Spleen (tissue), 11 donors: Measurements from ENCODE around the gene ASAP2. TPM values are rescaled to one million over a fixed set of nuclear protein-coding genes. Genes with fewer than 3 reads are reported as not detected.

ENCODE experiments used
- DNase-seq: peaks from one replicate; pipeline ENCODE4 v3.0.0-alpha.2; 2020
- H3K27ac ChIP-seq, 8 donors: fragments of 200-600 bp; sonication (generic) in 7 of 8; 1 replicate in 4 of 8; 2 replicates in 4 of 8; pipeline versions ENCODE4 v1.5.0 to v1.8.0; 2016 to 2021; ENCODE audit warnings: inconsistent platforms in 4 of 8, mild to moderate bottlenecking in 4 of 8, moderate library complexity in 1 of 8
- H3K27me3 ChIP-seq, 7 donors: fragments of 200-600 bp; sonication (generic) in 6 of 7; replicated peaks in 1 of 7; 1 replicate in 4 of 7; 2 replicates in 3 of 7; pipeline versions ENCODE4 v1.5.0 to v1.8.0; 2016 to 2021; ENCODE audit warnings: inconsistent platforms in 3 of 7, mild to moderate bottlenecking in 1 of 7
- H3K36me3 ChIP-seq, 6 donors: fragments of 200-600 bp; sonication (generic) in 5 of 6; 1 replicate in 4 of 6; 2 replicates in 2 of 6; pipeline versions ENCODE4 v1.5.0 to v1.8.0; 2016 to 2021; ENCODE audit warnings: inconsistent platforms in 2 of 6
- H3K4me1 ChIP-seq, 6 donors: fragments of 200-600 bp; sonication (generic) in 5 of 6; 1 replicate in 3 of 6; 2 replicates in 3 of 6; pipeline versions ENCODE4 v1.5.0 to v1.8.0; 2016 to 2021; ENCODE audit warnings: inconsistent platforms in 3 of 6
- H3K4me3 ChIP-seq, 8 donors: fragments of 200-600 bp; sonication (generic) in 7 of 8; 1 replicate in 4 of 8; 2 replicates in 4 of 8; pipeline versions ENCODE4 v1.5.0 to v1.8.0; 2016 to 2021; ENCODE audit warnings: inconsistent platforms in 4 of 8, mild to moderate bottlenecking in 4 of 8, moderate library complexity in 2 of 8
- H3K9me3 ChIP-seq, 8 donors: fragments of 200-600 bp; sonication (generic) in 7 of 8; 1 replicate in 4 of 8; 2 replicates in 4 of 8; pipeline versions ENCODE4 v1.5.0 to v1.8.0; 2016 to 2021; ENCODE audit warnings: inconsistent platforms in 4 of 8
- CTCF ChIP-seq, 11 experiments: fragments of 200-600 bp in 7 of 11; fragments of 450-650 bp in 4 of 11; sonication (generic) in 4 of 11; IDR thresholded peaks in 8 of 11; conservative IDR thresholded peaks in 3 of 11; 1 replicate in 7 of 11; 2 replicates in 4 of 11; pipeline versions ENCODE4 v1.4.0 to v1.8.0; 2016 to 2021; ENCODE audit warnings: antibody characterized with exemption in 11 of 11, inconsistent platforms in 4 of 11, mild to moderate bottlenecking in 1 of 11
- POLR2A ChIP-seq, 3 donors: fragments of 450-650 bp; IDR thresholded peaks; one replicate each; pipeline ENCODE4 v1.5.1; 2017; ENCODE audit warnings: antibody characterized with exemption in 3 of 3, mild to moderate bottlenecking in 1 of 3
- POLR2AphosphoS5 ChIP-seq, 3 donors: sonication (generic); formaldehyde crosslinking; IDR thresholded peaks; one replicate each; pipeline ENCODE4 v1.5.1; 2017; ENCODE audit warnings: antibody characterized with exemption in 3 of 3
- WGBS, 5 donors: extraction: QIAGEN DNeasy Blood & Tissue Kit in 3 of 5; methylation state at CpG; one replicate each; pipeline versions ENCODE4 v1.1.5 to v1.1.7; 2013 to 2018; 5-methylcytosine and 5-hydroxymethylcytosine counted together
- intact Hi-C: fragments of 100-400 bp; cut with DNase I; formaldehyde crosslinking; loops from one replicate; pipeline ENCODE4 v1.15.0; 2023; ENCODE audit warnings: low total_unique reads
- polyA plus RNA-seq, 3 donors: library from polyadenylated mRNA; stranded (reverse); fragments of 200-250 nt; gene quantifications; one replicate each; pipeline ENCODE4 v1.2.1, GENCODE V29; 2013
- total RNA-seq, 7 donors: library from RNA; depleted of rRNA in 3 of 7; stranded (reverse); fragments of >200 nt in 3 of 7; fragmentation: NEBNext Ultra II Directional in 4 of 7; extraction: Animal tissue kit (Norgen Biotek cat#: 25700) in 4 of 7; gene quantifications; one replicate each; pipeline versions ENCODE4 v1.1.0 to v1.2.1, GENCODE V29; 2016 to 2021
- donor health status: healthy with polysubstance abuse.
- donor health status: DM: no; HTN: no; CAD: no; lungs with moderate emphysema.
- donor health status: DM: no; HTN: no; CAD: no.
- donor health status: Bipolar disorder and iron deficiency.
- donor health status: healthy.
- donor health status: DM: no; HTN: no; CAD: no.
- donor health status: DM: yes; HTN: yes; CAD: no.

Gene ASAP2
- total and polyA plus RNA-seq, 10 donors: 0.93 to 3.0 (median 2.2) TPM

GRCh38 chr2:9219027-9219445 is 12.4 kb downstream of the ASAP2 start:
- no peak for DNase-seq
- Histone ChIP-seq H3K27ac (no peak overlapping the region), H3K36me3 (no peaks in the 10 kb centered on the region), H3K4me3 (no peak overlapping the region), H3K9me3 (peaks cover 0 to 2% (median 0%) of the 10 kb centered on the region in 8 donors), H3K4me1 (no peaks in the 10 kb centered on the region), H3K27me3 (peaks cover 0 to 58% (median 2%) of the 10 kb centered on the region in 7 donors)
- WGBS, 5 donors: 70 to 89% (median 74%) methylated on average over 4 of the region's 4 CpGs
- TF ChIP-seq POLR2A (IDR thresholded peaks at IDR 0.05): no peak
- TF ChIP-seq CTCF (IDR thresholded peaks at IDR 0.05 in 8 of 11, conservative IDR thresholded peaks at IDR 0.05 in 3 of 11): no peak
- no peak for TF ChIP-seq POLR2AphosphoS5 (IDR thresholded peaks at IDR 0.05)
- intact Hi-C loops: no loop called here

- peaks cover 0 to 66% (median 11%) of the 10 kb centered on the region in 7 donors for H3K27me3 ChIP-seq
- TF ChIP-seq CTCF (IDR thresholded peaks at IDR 0.05 in 8 of 11, conservative IDR thresholded peaks at IDR 0.05 in 3 of 11): no peak
- TF ChIP-seq POLR2AphosphoS5 (IDR thresholded peaks at IDR 0.05): no peak
- no peak for TF ChIP-seq POLR2A (IDR thresholded peaks at IDR 0.05)
- H3K36me3 ChIP-seq: no peaks in the 10 kb centered on the region
- no peaks in the 10 kb centered on the region for H3K4me1 ChIP-seq
- H3K27ac ChIP-seq: no peak overlapping the region
- intact Hi-C loops: no loop called here
- no peak overlapping the region for H3K4me3 ChIP-seq
- peaks cover 0 to 2% (median 0%) of the 10 kb centered on the region in 8 donors for H3K9me3 ChIP-seq
- DNase-seq: no peak
Observed at GRCh38 chr2:9220201-9220600, 13.6 kb downstream of the ASAP2 start.

- no peak overlapping the region for H3K27ac ChIP-seq
- no peak for DNase-seq
- H3K4me3 ChIP-seq: no peak overlapping the region
- H3K27me3 ChIP-seq: peaks cover 0 to 68% (median 18%) of the 10 kb centered on the region in 7 donors
- TF ChIP-seq POLR2AphosphoS5 (IDR thresholded peaks at IDR 0.05) (no peak), POLR2A (IDR thresholded peaks at IDR 0.05) (no peak), CTCF (IDR thresholded peaks at IDR 0.05 in 8 of 11, conservative IDR thresholded peaks at IDR 0.05 in 3 of 11) (no peak)
- 90 to 100% (median 92%) methylated on average over 1 of the region's 1 CpG for WGBS, 5 donors
- intact Hi-C loops: no loop called here
- peaks cover 0 to 2% (median 0%) of the 10 kb centered on the region in 8 donors for H3K9me3 ChIP-seq
- no peaks in the 10 kb centered on the region for H3K36me3 ChIP-seq
- no peaks in the 10 kb centered on the region for H3K4me1 ChIP-seq
Observed at GRCh38 chr2:9221223-9221622, 14.6 kb downstream of the ASAP2 start.

GRCh38 chr2:9222239-9222892 is 15.8 kb downstream of the ASAP2 start:
- H3K4me3 ChIP-seq: no peak overlapping the region
- H3K36me3 ChIP-seq: no peaks in the 10 kb centered on the region
- no peak for DNase-seq
- H3K9me3 ChIP-seq: peaks cover 0 to 2% (median 0%) of the 10 kb centered on the region in 8 donors
- H3K4me1 ChIP-seq: no peaks in the 10 kb centered on the region
- TF ChIP-seq CTCF (IDR thresholded peaks at IDR 0.05 in 8 of 11, conservative IDR thresholded peaks at IDR 0.05 in 3 of 11): no peak
- no peak for TF ChIP-seq POLR2AphosphoS5 (IDR thresholded peaks at IDR 0.05)
- TF ChIP-seq POLR2A (IDR thresholded peaks at IDR 0.05): no peak
- no peak overlapping the region for H3K27ac ChIP-seq
- peaks cover 0 to 68% (median 21%) of the 10 kb centered on the region in 7 donors for H3K27me3 ChIP-seq
- intact Hi-C loops: no loop called here
- WGBS, 5 donors: 82 to 88% (median 87%) methylated on average over 9 of the region's 9 CpGs
